Left lung (tissue), 10 donors: ENCODE measurements around the gene MAP2K4. TPM values are rescaled to one million over a fixed set of nuclear protein-coding genes. Genes with fewer than 3 reads are reported as not detected.

Experiments
- ATAC-seq: fragments of 200-7000 bp; cut with Tn5 transposase; one replicate; pipeline ENCODE4 v1.9.1; 2020; ENCODE audit warnings: moderate library complexity
- DNase-seq, 4 donors: peaks; one replicate each; pipeline ENCODE4 v3.0.0-alpha.2; 2013 to 2020
- H3K27ac ChIP-seq, 2 donors: fragments of 200-600 bp; sonication (generic) in 1 of 2; one replicate each; pipeline versions ENCODE4 v1.5.0 to v1.8.0; 2020 to 2021
- H3K27me3 ChIP-seq, 2 donors: fragments of 200-600 bp; sonication (generic) in 1 of 2; one replicate each; pipeline versions ENCODE4 v1.5.0 to v1.8.0; 2020 to 2021
- H3K36me3 ChIP-seq, 2 donors: fragments of 200-600 bp; sonication (generic) in 1 of 2; one replicate each; pipeline versions ENCODE4 v1.5.0 to v1.8.0; 2020 to 2021
- H3K4me1 ChIP-seq, 2 donors: fragments of 200-600 bp; one replicate each; pipeline ENCODE4 v1.8.0; 2021
- H3K4me3 ChIP-seq, 2 donors: fragments of 200-600 bp; sonication (generic) in 1 of 2; one replicate each; pipeline versions ENCODE4 v1.5.0 to v1.8.0; 2020 to 2021; ENCODE audit warnings: mild to moderate bottlenecking in 1 of 2
- H3K9me3 ChIP-seq, 2 donors: fragments of 200-600 bp; sonication (generic) in 1 of 2; one replicate each; pipeline versions ENCODE4 v1.5.0 to v1.8.0; 2020 to 2021
- CTCF ChIP-seq, 2 donors: fragments of 200-600 bp; sonication (generic) in 1 of 2; IDR thresholded peaks; one replicate each; pipeline versions ENCODE4 v1.5.0 to v1.8.0; 2021; ENCODE audit warnings: antibody characterized with exemption in 2 of 2
- intact Hi-C, 2 donors: fragments of 100-400 bp; cut with DNase I; formaldehyde crosslinking; loops; one replicate each; pipeline versions ENCODE4 v1.11.2 to v1.14.2; 2022
- microRNA-seq, 2 donors: library from miRNA; unstranded; fragments of <30 nt; microRNA quantifications; one replicate each; pipeline ENCODE4, GENCODE V29; 2019
- polyA plus RNA-seq, 6 donors: library from polyadenylated mRNA; unstranded; fragments of 120-200 nt; gene quantifications; one replicate each; pipeline ENCODE4 v1.2.1, GENCODE V29; 2013; ENCODE audit not compliant: insufficient read length in 6 of 6
- total RNA-seq, 2 donors: library from RNA; stranded (reverse); fragmentation: NEBNext Ultra II Directional; extraction: Animal tissue kit (Norgen Biotek cat#: 25700); gene quantifications; one replicate each; pipeline ENCODE4 v1.2.1, GENCODE V29; 2021
- donor health status: DM: no; HTN: yes; CAD: no.
- donor health status: DM: no; HTN: no; CAD: no.

MAP2K4 gene
- total and polyA plus RNA-seq, 8 donors, result 29.4 to 36.7 (median 34.1) TPM

DNA sequence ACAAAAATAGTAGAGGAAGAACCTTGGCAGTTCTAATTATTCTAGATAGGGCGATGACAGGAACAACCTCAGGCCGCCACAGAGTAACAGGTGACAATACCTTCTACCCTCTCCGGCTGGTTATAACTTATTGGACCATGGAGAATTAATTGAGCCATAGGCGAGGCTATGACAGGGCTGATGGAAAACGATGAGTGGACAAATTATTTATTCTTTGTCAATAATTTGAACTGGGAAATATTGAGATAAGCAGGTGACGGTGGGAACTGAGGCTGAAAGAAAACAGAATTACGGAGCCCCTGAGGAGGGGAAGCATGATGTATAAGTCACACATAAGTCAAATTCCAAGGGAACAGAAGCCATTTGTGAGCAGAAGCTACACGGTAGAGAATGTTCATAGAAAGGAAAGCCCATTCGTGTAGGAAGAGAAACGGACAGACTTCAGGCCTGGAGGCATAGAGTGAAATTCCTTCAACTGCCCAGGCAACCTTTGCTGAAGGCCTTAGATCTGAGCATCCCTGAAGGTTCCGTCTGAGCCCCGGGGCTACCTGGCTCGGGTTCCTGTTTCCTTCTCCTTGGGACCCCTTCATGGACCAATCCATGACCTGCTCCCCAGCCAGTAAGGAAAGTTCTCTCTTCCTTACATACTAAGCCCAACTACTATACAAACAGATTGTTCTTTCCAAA lies 158.1 kb downstream of the MAP2K4 start:
- H3K36me3 ChIP-seq, result no peaks in the 10 kb centered on the region
- ATAC-seq (no peak), DNase-seq (no peak)
- no peaks in the 10 kb centered on the region for H3K4me1 ChIP-seq
- no peaks in the 10 kb centered on the region for H3K9me3 ChIP-seq
- intact Hi-C loops, result no loop called here
- H3K27ac ChIP-seq, result no peak overlapping the region
- no peaks in the 10 kb centered on the region for H3K27me3 ChIP-seq
- H3K4me3 ChIP-seq, result no peak overlapping the region
- no peak for TF ChIP-seq CTCF (IDR thresholded peaks at IDR 0.05)

DNA sequence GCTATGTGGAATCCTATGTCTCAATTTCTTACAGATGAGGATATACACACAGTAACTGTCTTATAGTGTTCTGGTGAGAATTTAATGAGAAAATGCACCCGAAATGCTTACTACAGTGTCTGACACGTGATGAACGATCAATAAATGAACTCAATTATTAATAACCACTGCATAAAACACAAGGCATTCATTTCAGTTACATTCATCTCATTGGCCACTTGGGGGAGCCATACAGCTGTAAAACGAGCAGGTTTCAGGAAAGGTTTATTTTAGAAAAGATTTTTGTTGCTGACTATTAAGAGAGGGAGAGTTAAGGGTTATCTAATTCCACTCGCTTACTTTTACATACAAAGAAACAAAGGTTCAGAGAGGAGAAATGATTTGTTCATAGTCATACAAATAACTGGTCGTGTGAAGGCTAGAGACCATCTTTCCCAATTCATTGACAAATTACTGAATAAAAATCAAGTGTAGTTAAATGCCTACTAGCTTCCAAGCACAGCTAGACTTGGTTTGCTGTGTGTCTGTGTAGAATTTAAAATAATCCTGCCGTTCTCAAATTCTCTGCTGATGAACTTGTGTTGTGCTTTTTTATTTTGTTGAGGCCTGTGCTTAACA lies 160.1 kb downstream of the MAP2K4 start:
- peak; percentile 58 to 66 for TF ChIP-seq CTCF (IDR thresholded peaks at IDR 0.05)
- H3K9me3 ChIP-seq, result no peaks in the 10 kb centered on the region
- H3K27me3 ChIP-seq, result no peaks in the 10 kb centered on the region
- peak; percentile 69 for ATAC-seq
- no peak overlapping the region for H3K27ac ChIP-seq
- intact Hi-C loops, result no loop called here
- no peaks in the 10 kb centered on the region for H3K4me1 ChIP-seq
- DNase-seq, result peak in 2 of 4 donors; percentile 68 to 71
- H3K4me3 ChIP-seq, result no peak overlapping the region
- H3K36me3 ChIP-seq, result no peaks in the 10 kb centered on the region

GRCh38 chr17:12187658-12188057 lies 167.0 kb downstream of the MAP2K4 start:
- Histone ChIP-seq H3K27me3 (no peaks in the 10 kb centered on the region), H3K36me3 (no peaks in the 10 kb centered on the region), H3K9me3 (peaks cover 0 to 21% of the 10 kb centered on the region in 2 donors), H3K4me3 (no peak overlapping the region), H3K4me1 (no peaks in the 10 kb centered on the region), H3K27ac (no peak overlapping the region)
- intact Hi-C loops, result no loop called here
- ATAC-seq (no peak), DNase-seq (no peak)
- TF ChIP-seq CTCF (IDR thresholded peaks at IDR 0.05), result no peak

DNA sequence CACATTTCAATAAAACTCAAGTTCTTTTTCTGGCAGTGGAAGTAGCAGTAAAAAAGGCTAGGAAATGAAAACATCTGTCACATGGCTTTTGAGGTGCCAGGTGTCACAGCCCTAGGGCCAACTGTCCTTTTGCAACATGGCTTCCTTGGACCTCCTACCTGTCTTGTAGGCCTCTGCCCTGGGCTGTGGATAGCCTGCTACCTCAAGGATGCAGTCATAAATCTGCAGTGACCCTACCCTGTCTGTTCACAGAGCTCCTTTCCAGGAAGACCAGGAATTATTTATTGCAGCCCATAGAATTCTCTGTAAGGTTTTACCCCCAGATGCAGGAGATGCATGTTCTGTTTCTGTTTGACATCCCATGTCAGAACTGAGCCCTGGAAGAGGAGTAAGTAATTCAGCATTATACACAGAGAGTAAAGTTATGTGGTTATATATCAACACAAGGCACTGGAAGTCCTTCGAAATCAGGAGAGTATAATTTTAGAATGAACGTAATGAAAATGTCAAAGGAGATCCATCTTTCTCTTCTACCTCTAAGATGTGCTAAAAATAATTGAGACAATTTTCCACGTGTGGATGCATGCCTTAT lies 172.6 kb downstream of the MAP2K4 start:
- no peak for TF ChIP-seq CTCF (IDR thresholded peaks at IDR 0.05)
- Histone ChIP-seq H3K27ac (no peak overlapping the region), H3K4me3 (no peak overlapping the region), H3K36me3 (no peaks in the 10 kb centered on the region), H3K4me1 (no peaks in the 10 kb centered on the region), H3K9me3 (peaks cover 0 to 10% of the 10 kb centered on the region in 2 donors), H3K27me3 (no peaks in the 10 kb centered on the region)
- ATAC-seq, result no peak
- no peak for DNase-seq
- intact Hi-C loops, result no loop called here

Small RNA genes within 50 kb of the gene (microRNA-seq; reads per million reads assigned to microRNA genes)
- gene MIR744, result 1,401 to 1,421 reads per million in 2 donors

Other genes with a start within 250 kb of the MAP2K4 start
- gene ZNF18, start 23.4 kb upstream of the MAP2K4 start, total RNA-seq, result 1 to 10 TPM; 6.2 to 7.0 TPM
- 10 to 100 TPM in 2 of 6 donors, 1 to 10 TPM in 4; 8.9 to 10.1 (median 9.3) TPM for gene ZNF18, start 23.4 kb upstream of the MAP2K4 start, polyA plus RNA-seq